ENCODE data around the gene RAVER1.

GRCh38 chr19:10284960-10285278, 48.4 kb downstream of the RAVER1 start:
- no peak for TF ChIP-seq POLR2A (IDR thresholded peaks at IDR 0.05)
- no peak for TF ChIP-seq CTCF (IDR thresholded peaks at IDR 0.05)
